Activated naive CD8-positive, alpha-beta T cell treated with anti-CD3 and anti-CD28 coated beads, Interleukin-2, amount 50 U/mL, for 16 hours (primary cell): ENCODE measurements around the gene ITK.

Experiments
- DNase-seq: peaks from one replicate; pipeline ENCODE4 v3.0.0-alpha.2; 2020; ENCODE audit warnings: low read depth, low spot score

ITK gene

GRCh38 chr5:157279605-157280239 is 99.1 kb downstream of the ITK start:
- no peak for DNase-seq

- no peak for DNase-seq
Measured at GRCh38 chr5:157280927-157281326, 100.3 kb downstream of the ITK start.

GRCh38 chr5:157282150-157282549 is 101.5 kb downstream of the ITK start:
- DNase-seq, result no peak

GRCh38 chr5:157283434-157283833 is 102.8 kb downstream of the ITK start:
- DNase-seq, result no peak

GRCh38 chr5:157284458-157285212 is 104.0 kb downstream of the ITK start:
- DNase-seq, result no peak

- no peak for DNase-seq
Measured at GRCh38 chr5:157285310-157286035, 104.8 kb downstream of the ITK start.

GRCh38 chr5:157286761-157287211 is 106.1 kb downstream of the ITK start:
- DNase-seq, result no peak

- no peak for DNase-seq
Measured at GRCh38 chr5:157288405-157289163, 107.9 kb downstream of the ITK start.

- DNase-seq, result no peak
Measured at GRCh38 chr5:157289164-157289819, 108.7 kb downstream of the ITK start.

GRCh38 chr5:157290156-157290980 is 109.7 kb downstream of the ITK start:
- no peak for DNase-seq

GRCh38 chr5:157290981-157291711 is 110.5 kb downstream of the ITK start:
- DNase-seq, result no peak

- no peak for DNase-seq
Measured at GRCh38 chr5:157292599-157292998, 112.0 kb downstream of the ITK start.

GRCh38 chr5:157294407-157295091 is 113.9 kb downstream of the ITK start:
- no peak for DNase-seq

GRCh38 chr5:157295247-157295646 is 114.6 kb downstream of the ITK start:
- DNase-seq, result no peak

GRCh38 chr5:157300564-157300963 is 119.9 kb downstream of the ITK start:
- no peak for DNase-seq

GRCh38 chr5:157301066-157301465 is 120.4 kb downstream of the ITK start:
- no peak for DNase-seq

- no peak for DNase-seq
Measured at GRCh38 chr5:157303023-157303422, 122.4 kb downstream of the ITK start.

- DNase-seq, result no peak
Measured at GRCh38 chr5:157303667-157304327, 123.2 kb downstream of the ITK start.
